Small intestine (tissue), 7 donors: ENCODE measurements around the gene IL1RN. TPM values are rescaled to one million over a fixed set of nuclear protein-coding genes. Genes with fewer than 3 reads are reported as not detected.

Source experiments
- DNase-seq, 2 donors: peaks; one replicate each; pipeline versions ENCODE4 v3.0.0 to v3.0.0-alpha.2; 2013
- FAIRE-seq: peaks from 2 replicates; lab custom pipeline; 2012; peaks lifted over from hg19 to GRCh38; lab: Jason Lieb, UNC
- H3K27ac ChIP-seq, 3 donors: one replicate each; pipeline ENCODE4 v1.5.1; 2013; ENCODE audit warnings: low read length in 2 of 3, mild to moderate bottlenecking in 2 of 3, control low read depth in 1 of 3, inconsistent platforms in 1 of 3, low read depth in 1 of 3, moderate library complexity in 1 of 3
- H3K27me3 ChIP-seq, 3 donors: one replicate each; pipeline ENCODE4 v1.6.1; 2013; ENCODE audit warnings: low read length in 3 of 3, inconsistent platforms in 1 of 3; ENCODE audit not compliant: control insufficient read depth in 3 of 3, insufficient read depth in 3 of 3
- H3K36me3 ChIP-seq, 3 donors: one replicate each; pipeline ENCODE4 v1.6.1; 2013; ENCODE audit warnings: low read length in 3 of 3, inconsistent platforms in 1 of 3, low read depth in 1 of 3, mild to moderate bottlenecking in 1 of 3, moderate library complexity in 1 of 3; ENCODE audit not compliant: control insufficient read depth in 3 of 3, insufficient read depth in 2 of 3
- H3K4me1 ChIP-seq, 3 donors: one replicate each; pipeline ENCODE4 v1.6.1; 2013; ENCODE audit warnings: low read length in 2 of 3, inconsistent platforms in 1 of 3, low read depth in 1 of 3, mild to moderate bottlenecking in 1 of 3, moderate library complexity in 1 of 3; ENCODE audit not compliant: control insufficient read depth in 3 of 3, insufficient read depth in 2 of 3
- H3K4me3 ChIP-seq, 3 donors: one replicate each; pipeline ENCODE4 v1.5.1; 2013; ENCODE audit warnings: low read length in 3 of 3, control low read depth in 1 of 3, inconsistent platforms in 1 of 3, low read depth in 1 of 3, mild to moderate bottlenecking in 1 of 3, moderate library complexity in 1 of 3
- H3K9me3 ChIP-seq, 2 donors: one replicate each; pipeline ENCODE4 v1.6.1; 2013; ENCODE audit warnings: low read depth in 1 of 2, low read length in 1 of 2; ENCODE audit not compliant: control insufficient read depth in 2 of 2, insufficient read depth in 1 of 2
- WGBS, 3 donors: extraction: QIAGEN DNeasy Blood & Tissue Kit; methylation state at CpG; one replicate each; pipeline ENCODE4 v1.1.7; 2013; 5-methylcytosine and 5-hydroxymethylcytosine counted together
- polyA plus RNA-seq, 4 donors: library from polyadenylated mRNA; stranded (reverse) in 3 of 4; unstranded in 1 of 4; fragments of 200-250 nt in 3 of 4; fragments of 120-200 nt in 1 of 4; gene quantifications; one replicate each; pipeline versions ENCODE4 v1.2.1 to v1.2.3, GENCODE V29; 2013
- donor health status: healthy with polysubstance abuse.
- donor health status: control.
- donor health status: control.
- donor health status: Bipolar disorder and iron deficiency.
- donor health status: healthy.

Gene IL1RN
- polyA plus RNA-seq, 4 donors = 0.44 to 69.8 (median 24.3) TPM

DNA sequence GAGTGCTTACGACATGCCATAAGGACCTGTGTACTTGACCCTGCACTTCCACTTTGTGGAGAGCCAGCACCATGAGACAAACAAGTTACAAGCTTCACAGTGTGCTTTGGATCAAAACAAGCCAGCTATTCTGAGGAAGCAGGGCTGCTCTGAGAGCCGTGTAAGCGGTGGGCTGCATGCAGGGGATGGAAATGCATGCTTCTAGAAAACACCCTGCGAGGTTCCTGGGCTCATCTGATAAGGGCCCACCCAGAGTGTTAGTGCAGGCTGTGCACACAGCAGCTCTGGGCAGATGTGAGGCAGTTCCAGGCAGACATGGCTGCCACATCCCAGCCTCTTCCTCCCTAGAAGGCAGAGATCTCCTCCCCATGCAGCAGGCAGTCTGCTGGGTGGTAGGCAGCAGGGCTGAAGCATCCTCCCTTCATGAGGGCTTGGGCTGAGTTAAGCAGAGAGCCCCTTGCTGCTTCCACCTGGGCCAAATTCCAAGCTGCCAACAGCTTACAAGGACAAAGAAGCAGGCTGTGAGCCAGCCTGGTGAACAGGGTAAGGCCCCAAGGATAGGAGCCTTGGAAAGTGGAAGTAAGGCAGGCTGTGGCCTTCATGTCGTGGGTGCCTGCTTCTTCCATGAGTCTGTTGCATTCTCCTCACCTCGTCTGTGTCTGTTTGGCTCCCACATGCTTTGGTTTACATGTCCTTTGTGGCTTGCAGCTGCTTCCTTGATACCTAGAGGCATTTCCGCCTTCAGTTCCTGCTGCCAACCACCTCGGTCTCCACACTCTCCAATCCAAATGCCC is 54.1 kb downstream of the IL1RN start:
- H3K4me3 ChIP-seq = no peak overlapping the region
- H3K4me1 ChIP-seq = peaks cover 6 to 20% (median 11%) of the 10 kb centered on the region in 3 donors
- no peaks in the 10 kb centered on the region for H3K27me3 ChIP-seq
- peak overlapping the region in 2 of 3 donors; percentile 3 to 32 for H3K27ac ChIP-seq
- 40 to 52% (median 48%) methylated on average over 8 of the region's 8 CpGs for WGBS, 3 donors
- FAIRE-seq (no peak), DNase-seq (no peak)
- peaks cover 0 to 40% (median 8%) of the 10 kb centered on the region in 3 donors for H3K36me3 ChIP-seq
- no peaks in the 10 kb centered on the region for H3K9me3 ChIP-seq

DNA sequence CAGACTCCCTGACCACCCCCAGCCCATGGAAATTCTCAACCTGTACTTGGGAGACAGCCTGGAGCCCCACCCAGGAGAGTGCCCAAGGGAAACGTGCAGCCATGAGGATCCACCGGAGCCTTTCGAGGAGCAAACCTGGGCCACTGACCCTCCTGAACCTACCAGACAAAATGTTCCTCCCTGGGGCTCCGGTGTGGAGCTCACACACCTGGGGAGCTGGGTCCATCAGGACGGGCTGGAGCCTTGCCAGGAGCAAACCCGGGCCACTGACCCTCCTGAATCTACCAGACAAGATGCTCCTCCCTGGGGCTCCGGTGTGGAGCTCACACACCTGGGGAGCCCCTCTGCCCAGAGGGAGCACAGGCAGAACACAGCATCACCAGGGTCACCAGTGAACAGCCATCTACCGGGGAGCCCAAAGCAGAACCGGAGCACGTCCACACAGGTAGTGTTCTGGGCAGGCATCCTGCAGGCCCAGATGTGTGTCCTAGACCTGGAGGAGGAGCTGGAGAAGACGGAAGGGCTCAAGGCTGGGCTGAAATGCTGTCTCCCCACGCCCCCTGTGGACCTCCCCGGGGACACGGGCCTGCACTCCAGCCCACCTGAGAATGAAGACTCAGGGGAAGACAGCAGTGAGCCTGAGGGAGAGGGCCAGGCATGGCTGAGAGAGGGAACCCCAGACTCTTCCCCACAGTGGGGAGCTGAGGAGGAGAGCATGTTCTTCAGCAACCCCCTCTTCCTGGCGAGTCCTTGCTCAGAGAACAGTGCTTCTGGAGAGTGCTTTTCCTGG is 55.3 kb downstream of the IL1RN start:
- no peak for FAIRE-seq
- Histone ChIP-seq H3K27me3 (no peaks in the 10 kb centered on the region), H3K9me3 (no peaks in the 10 kb centered on the region), H3K36me3 (peaks cover 0 to 40% (median 8%) of the 10 kb centered on the region in 3 donors), H3K4me3 (no peak overlapping the region), H3K27ac (no peak overlapping the region), H3K4me1 (peaks cover 6 to 20% (median 11%) of the 10 kb centered on the region in 3 donors)
- DNase-seq = no peak
- WGBS, 3 donors = 94% methylated on average over 15 of the region's 15 CpGs

DNA sequence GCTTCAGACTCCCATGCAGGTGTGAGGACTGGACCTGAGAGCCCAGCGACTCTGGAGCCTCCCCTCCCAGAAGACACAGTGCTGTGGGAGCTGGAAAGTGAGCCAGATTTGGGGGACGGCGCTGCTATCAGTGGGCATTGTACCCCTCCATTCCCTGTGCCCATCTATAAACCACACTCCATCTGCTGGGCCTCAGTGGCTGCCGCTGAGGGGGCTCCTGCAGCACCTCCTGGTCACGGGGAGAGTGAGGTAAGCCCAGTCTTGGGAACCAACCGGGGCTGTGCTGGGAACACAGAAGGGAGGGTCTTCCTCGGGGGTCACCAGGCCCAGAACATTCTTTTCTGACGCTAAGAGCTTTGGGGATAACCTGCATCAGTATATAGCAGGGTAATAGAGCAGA is 55.9 kb downstream of the IL1RN start:
- Histone ChIP-seq H3K9me3 (no peaks in the 10 kb centered on the region), H3K4me1 (peaks cover 6 to 20% (median 11%) of the 10 kb centered on the region in 3 donors), H3K27me3 (no peaks in the 10 kb centered on the region), H3K36me3 (peaks cover 0 to 40% (median 8%) of the 10 kb centered on the region in 3 donors), H3K4me3 (no peak overlapping the region), H3K27ac (no peak overlapping the region)
- WGBS, 3 donors = 88 to 97% (median 94%) methylated on average over 8 of the region's 8 CpGs
- FAIRE-seq = no peak
- no peak for DNase-seq

Other genes starting within 250 kb of the IL1RN start
- 1 to 10 TPM in 1 of 4 donors, not detected in 3; 1.6 TPM for gene IL37, start 216.4 kb upstream of the IL1RN start, polyA plus RNA-seq
- under 1 TPM in 1 of 4 donors, not detected in 3; 0.50 TPM for gene IL36G, start 149.6 kb upstream of the IL1RN start, polyA plus RNA-seq
- under 1 TPM in 1 of 4 donors, not detected in 3; 0.09 TPM for gene IL36A, start 122.1 kb upstream of the IL1RN start, polyA plus RNA-seq
- not detected for gene IL36B, start 74.7 kb upstream of the IL1RN start, polyA plus RNA-seq
- gene IL36RN, start 68.4 kb upstream of the IL1RN start, polyA plus RNA-seq = not detected
- gene IL1F10, start 59.6 kb upstream of the IL1RN start, polyA plus RNA-seq = under 1 TPM in 1 of 4 donors, not detected in 3; 0.25 TPM
- 10 to 100 TPM; 24.7 to 39.2 (median 32.7) TPM for gene PSD4, start 46.4 kb downstream of the IL1RN start, polyA plus RNA-seq
- gene PAX8, start 151.3 kb downstream of the IL1RN start, polyA plus RNA-seq = 1 to 10 TPM in 3 of 4 donors, under 1 TPM in 1; 0.45 to 5.5 (median 2.5) TPM